GM19193 (cell line): Measurements from ENCODE around the gene AKR1C8.

Experiments used
- POLR2A ChIP-seq: IDR thresholded peaks from 4 replicates; pipeline ENCODE4 v1.6.1; 2011; ENCODE audit not compliant: insufficient read depth, insufficient read length; ENCODE audit errors: extremely low read depth

AKR1C8 gene

DNA sequence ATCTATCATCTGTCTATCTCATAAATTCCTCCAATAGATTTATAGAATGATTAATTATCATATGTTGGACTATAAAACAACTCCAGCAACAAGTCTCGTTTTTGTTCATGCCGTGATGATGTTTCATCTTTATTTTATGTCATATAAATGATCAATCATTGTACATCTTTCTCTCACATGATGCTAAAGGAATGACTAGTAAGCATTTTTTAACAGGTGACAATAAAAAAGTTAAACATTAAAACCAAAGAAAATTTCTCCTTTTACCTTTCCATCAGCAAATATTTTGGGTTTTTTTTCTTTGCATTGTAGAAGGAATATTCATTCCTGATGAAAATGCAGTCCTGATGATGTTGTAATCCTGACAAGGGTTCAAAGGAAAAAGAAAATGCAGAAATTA, 49.4 kb downstream of the AKR1C8 start:
- no peak for TF ChIP-seq POLR2A

- TF ChIP-seq POLR2A, result no peak
These were observed 59.5 kb downstream of the AKR1C8 start for GRCh38 chr10:5125315-5126044.

DNA sequence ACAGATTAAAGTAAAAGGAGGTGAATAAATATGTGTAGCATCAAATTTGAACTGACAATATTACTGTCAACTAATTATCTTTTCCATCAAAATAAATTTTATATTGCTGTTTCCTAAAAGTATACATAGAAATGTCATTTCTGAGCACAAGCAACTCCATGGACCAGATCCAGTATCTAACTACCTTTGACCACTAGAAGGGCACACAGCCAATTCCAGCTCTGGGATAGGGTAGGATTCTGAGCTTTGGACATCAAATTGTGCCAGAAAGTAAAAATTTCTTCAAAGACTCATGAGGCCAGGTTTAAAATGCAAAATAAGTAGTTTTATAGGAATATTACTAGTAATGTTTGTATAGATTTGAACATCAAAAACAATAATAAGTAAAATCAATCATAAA, 61.1 kb downstream of the AKR1C8 start:
- TF ChIP-seq POLR2A, result no peak

DNA sequence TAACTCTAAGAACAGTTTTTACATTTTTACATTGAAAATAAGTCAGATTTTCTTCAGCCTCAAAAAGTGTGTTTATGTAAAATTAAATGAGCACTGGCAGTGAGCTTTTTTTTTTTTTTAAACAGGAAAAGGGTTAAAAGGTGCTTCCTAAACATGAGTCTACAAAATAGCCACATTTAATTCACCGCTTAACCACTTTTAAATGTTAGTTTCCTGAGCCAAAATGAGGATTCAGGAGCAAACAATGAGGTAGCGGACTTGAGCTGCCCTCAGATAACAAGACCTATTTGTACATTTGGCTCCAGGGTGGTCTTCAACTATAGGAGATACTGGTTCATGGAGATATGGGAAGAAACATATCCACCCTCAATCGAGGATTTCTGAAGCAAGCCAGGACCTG, 67.9 kb downstream of the AKR1C8 start:
- no peak for TF ChIP-seq POLR2A

DNA sequence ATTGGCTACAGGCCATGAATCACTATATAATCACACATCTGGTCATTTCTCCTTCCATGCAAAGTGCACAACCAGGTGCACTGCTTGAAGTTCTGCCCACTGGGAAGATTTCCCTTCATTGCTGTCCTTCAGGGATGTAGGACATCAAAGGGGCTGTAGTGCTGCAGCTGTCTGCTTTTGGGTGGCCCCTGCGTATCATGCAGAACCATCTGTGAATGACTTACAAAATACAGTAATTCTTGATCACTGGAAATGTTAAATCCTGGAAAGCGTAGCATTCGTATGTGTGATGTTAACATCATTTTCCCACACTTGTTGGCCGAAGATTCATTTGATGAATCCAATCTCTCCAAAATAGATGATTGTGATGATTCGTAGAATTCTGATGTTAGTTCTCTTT, 68.3 kb downstream of the AKR1C8 start:
- no peak for TF ChIP-seq POLR2A

- no peak for TF ChIP-seq POLR2A
These were observed 76.1 kb downstream of the AKR1C8 start for GRCh38 chr10:5108658-5109416.

DNA sequence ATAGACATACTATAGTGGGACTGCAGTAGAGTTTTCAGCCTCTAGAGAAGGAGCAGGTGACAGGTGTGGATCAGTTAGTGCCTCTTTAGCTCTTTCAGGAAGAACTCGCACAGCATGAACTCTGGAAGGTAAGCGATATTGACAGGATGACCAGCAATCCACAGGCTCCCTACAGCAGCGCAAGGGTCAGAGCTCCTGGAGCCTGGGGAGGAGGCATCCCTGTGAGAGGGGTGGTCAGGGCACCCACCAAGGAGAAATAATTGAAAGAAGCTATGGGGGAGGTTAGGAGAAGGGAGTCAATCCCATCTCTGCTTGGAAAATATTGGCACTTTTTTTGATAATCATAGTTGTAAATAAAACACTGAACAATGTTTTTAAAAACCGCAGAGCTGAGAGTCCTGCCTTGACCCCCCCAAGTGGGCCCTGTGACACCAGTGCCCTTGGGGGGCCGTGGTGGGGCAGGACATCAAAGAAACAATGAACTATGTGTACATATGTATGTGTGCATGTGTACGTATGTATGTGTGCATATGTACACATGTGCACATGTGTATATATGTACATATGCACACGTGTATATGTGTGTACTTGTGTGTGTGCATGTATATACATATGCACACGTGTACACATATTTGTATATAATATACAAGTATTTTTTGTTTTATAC, 77.0 kb downstream of the AKR1C8 start:
- no peak for TF ChIP-seq POLR2A

- no peak for TF ChIP-seq POLR2A
These were observed 78.4 kb downstream of the AKR1C8 start for GRCh38 chr10:5106553-5106952.

GRCh38 chr10:5105626-5106025, 79.3 kb downstream of the AKR1C8 start:
- no peak for TF ChIP-seq POLR2A
